H1 (cell line): ENCODE results near the gene ATP6V0A4. TPM values are rescaled to one million over a fixed set of nuclear protein-coding genes. Genes with fewer than 3 reads are reported as not detected.
"Not testable (repeated sequence)": the region's sequence is repeated elsewhere in the genome, so short reads cannot be mapped to it uniquely, and the experiment has no call there.

Source experiments
- CTCF ChIA-PET: fragments of 300-600 bp; sonication (Branson Sonifier 250); formaldehyde crosslinking; loops from one replicate; lab custom pipeline; 2021; ENCODE audit not compliant: partially characterized antibody; lab: Charles Lee
- POLR2A ChIA-PET: fragments of 300-600 bp; sonication (Branson Sonifier 250); formaldehyde crosslinking; loops from one replicate; lab custom pipeline; 2021; ENCODE audit warnings: inconsistent platforms; ENCODE audit not compliant: partially characterized antibody; lab: Charles Lee
- DNase-seq, 2 experiments: peaks; one replicate each; pipeline versions ENCODE4 v3.0.0 to v3.0.0-alpha.2; 2010 to 2022; ENCODE audit warnings: low spot score in 2 of 2, low read depth in 1 of 2, mixed read lengths in 1 of 2
- FAIRE-seq: peaks from 2 replicates; lab custom pipeline; 2011; peaks lifted over from hg19 to GRCh38; lab: Jason Lieb, UNC
- H2AFZ ChIP-seq: 2 replicates; pipeline ENCODE4 v1.8.1; 2012; ENCODE audit warnings: low read length, inconsistent platforms
- H2AK5ac ChIP-seq: 2 replicates; pipeline ENCODE4 v1.6.1; 2013; ENCODE audit warnings: low read depth, low read length
- H2BK120ac ChIP-seq: replicated peaks from 2 replicates; pipeline ENCODE3; 2013; ENCODE audit warnings: low read depth, low read length, inconsistent platforms
- H2BK12ac ChIP-seq: 2 replicates; pipeline ENCODE4 v1.6.1; 2013; ENCODE audit warnings: low read depth, low read length
- H2BK15ac ChIP-seq: 2 replicates; pipeline ENCODE4 v1.6.1; 2013; ENCODE audit warnings: low read length
- H2BK20ac ChIP-seq: 2 replicates; pipeline ENCODE4 v1.6.1; 2013; ENCODE audit warnings: low read length
- H2BK5ac ChIP-seq: 2 replicates; pipeline ENCODE4 v1.6.1; 2013; ENCODE audit warnings: low read depth, low read length
- H3K14ac ChIP-seq: 2 replicates; pipeline ENCODE4 v1.6.1; 2013; ENCODE audit warnings: inconsistent platforms; ENCODE audit not compliant: insufficient read length
- H3K18ac ChIP-seq: 2 replicates; pipeline ENCODE4 v1.6.1; 2013; ENCODE audit warnings: low read length; ENCODE audit errors: extremely low read depth
- H3K23ac ChIP-seq: 2 replicates; pipeline ENCODE4 v1.6.1; 2013; ENCODE audit warnings: inconsistent platforms; ENCODE audit not compliant: insufficient read length
- H3K23me2 ChIP-seq: 2 replicates; pipeline ENCODE4 v1.6.1; 2013; ENCODE audit warnings: low read depth, low read length
- H3K27ac ChIP-seq: 2 replicates; pipeline ENCODE4 v1.6.1; 2011; ENCODE audit warnings: low read depth, low read length, inconsistent platforms
- H3K27me3 ChIP-seq, 4 experiments: replicated peaks in 1 of 4; 1 replicate in 1 of 4; 2 replicates in 3 of 4; pipeline versions ENCODE4 v1.6.1 to v1.8.1; 2011 to 2013; ENCODE audit warnings: low read length in 3 of 4, mild to moderate bottlenecking in 3 of 4, inconsistent platforms in 2 of 4, mixed read lengths in 2 of 4, moderate library complexity in 1 of 4; ENCODE audit not compliant: control insufficient read depth in 3 of 4, insufficient read depth in 3 of 4; ENCODE audit errors: extremely low read depth in 1 of 4
- H3K36me3 ChIP-seq, 4 experiments: 2 replicates each; pipeline versions ENCODE4 v1.6.1 to v1.8.1; 2011 to 2013; ENCODE audit warnings: mild to moderate bottlenecking in 4 of 4, low read length in 3 of 4, moderate library complexity in 2 of 4, control low read depth in 1 of 4, inconsistent platforms in 1 of 4; ENCODE audit not compliant: insufficient read depth in 4 of 4, control insufficient read depth in 2 of 4
- H3K4ac ChIP-seq: replicated peaks from 2 replicates; pipeline ENCODE3; 2013; ENCODE audit warnings: low read length, low read depth, mixed read lengths, inconsistent platforms; ENCODE audit not compliant: insufficient read length
- H3K4me1 ChIP-seq, 4 experiments: replicated peaks in 1 of 4; 1 replicate in 1 of 4; 2 replicates in 3 of 4; pipeline versions ENCODE4 v1.6.1 to v1.8.1; 2011 to 2013; ENCODE audit warnings: low read length in 3 of 4, inconsistent platforms in 2 of 4, mixed read lengths in 1 of 4; ENCODE audit not compliant: insufficient read depth in 4 of 4, control insufficient read depth in 3 of 4
- H3K4me2 ChIP-seq, 2 experiments: 2 replicates each; pipeline versions ENCODE4 v1.6.1 to v1.8.1; 2011 to 2013; ENCODE audit warnings: low read depth in 2 of 2, low read length in 2 of 2, control low read depth in 1 of 2, inconsistent platforms in 1 of 2, mild to moderate bottlenecking in 1 of 2; ENCODE audit not compliant: insufficient read depth in 1 of 2
- H3K4me3 ChIP-seq, 4 experiments: fragments of 200-600, 300-600 bp in 1 of 4; sonication (generic), shearing (Covaris generic), sonication (Bioruptor Twin) in 1 of 4; 2 replicates each; pipeline versions ENCODE4 v1.5.1 to v1.8.1; 2011 to 2016; ENCODE audit warnings: low read length in 4 of 4, low read depth in 3 of 4, control low read depth in 2 of 4, inconsistent platforms in 2 of 4, mild to moderate bottlenecking in 2 of 4, mixed read lengths in 1 of 4, moderate library complexity in 1 of 4; ENCODE audit not compliant: insufficient read depth in 2 of 4; ENCODE audit errors: extremely low read depth in 1 of 4
- H3K56ac ChIP-seq: replicated peaks from 2 replicates; pipeline ENCODE3; 2013; ENCODE audit warnings: low read depth, mild to moderate bottlenecking, mixed read lengths, low read length, inconsistent platforms; ENCODE audit not compliant: insufficient read length
- H3K79me1 ChIP-seq: 2 replicates; pipeline ENCODE4 v1.6.1; 2013; ENCODE audit warnings: low read depth, low read length, control low read depth
- H3K79me2 ChIP-seq, 2 experiments: 2 replicates each; pipeline versions ENCODE4 v1.6.1 to v1.8.1; 2012 to 2013; ENCODE audit warnings: low read length in 2 of 2, mild to moderate bottlenecking in 2 of 2, inconsistent platforms in 1 of 2; ENCODE audit not compliant: insufficient read depth in 2 of 2, control insufficient read depth in 1 of 2
- H3K9ac ChIP-seq, 4 experiments: replicated peaks in 1 of 4; 1 replicate in 1 of 4; 2 replicates in 3 of 4; pipeline versions ENCODE4 v1.6.1 to v1.8.1; 2011 to 2013; ENCODE audit warnings: low read depth in 3 of 4, low read length in 3 of 4, control low read depth in 2 of 4, mild to moderate bottlenecking in 2 of 4, moderate library complexity in 2 of 4, inconsistent platforms in 1 of 4; ENCODE audit errors: extremely low read depth in 1 of 4
- H3K9me3 ChIP-seq, 2 experiments: 2 replicates each; pipeline versions ENCODE4 v1.6.1 to v1.8.1; 2012 to 2013; ENCODE audit warnings: mild to moderate bottlenecking in 2 of 2, moderate library complexity in 2 of 2, control low read depth in 1 of 2, inconsistent platforms in 1 of 2, low read depth in 1 of 2, low read length in 1 of 2, mixed read lengths in 1 of 2; ENCODE audit not compliant: insufficient read depth in 2 of 2
- H4K20me1 ChIP-seq, 2 experiments: replicated peaks in 1 of 2; 2 replicates each; pipeline versions ENCODE3 to v1.8.1; 2011 to 2013; ENCODE audit warnings: inconsistent platforms in 2 of 2, low read length in 2 of 2, mild to moderate bottlenecking in 1 of 2; ENCODE audit not compliant: insufficient read depth in 2 of 2, control insufficient read depth in 1 of 2
- H4K5ac ChIP-seq: 2 replicates; pipeline ENCODE4 v1.6.1; 2013; ENCODE audit warnings: low read length, low read depth, mixed read lengths, inconsistent platforms; ENCODE audit not compliant: insufficient read length
- H4K8ac ChIP-seq: 2 replicates; pipeline ENCODE4 v1.8.0; 2013; ENCODE audit warnings: mild to moderate bottlenecking, moderate library complexity, low read length, inconsistent platforms; ENCODE audit not compliant: insufficient read depth; ENCODE audit errors: extremely low read depth
- H4K91ac ChIP-seq: replicated peaks from 2 replicates; pipeline ENCODE3; 2013; ENCODE audit warnings: low read length, mixed read lengths, inconsistent platforms; ENCODE audit not compliant: insufficient read length
- RAD21 ChIP-seq, 2 experiments: IDR thresholded peaks in 1 of 2; conservative IDR thresholded peaks in 1 of 2; 2 replicates each; pipeline ENCODE4 v1.6.1; 2011; ENCODE audit warnings: low read depth in 2 of 2, low read length in 2 of 2, improper control_type of control experiment in 1 of 2, inconsistent platforms in 1 of 2, mild to moderate bottlenecking in 1 of 2, moderate library complexity in 1 of 2
- WGBS, 2 experiments: shearing (Covaris generic) in 1 of 2; methylation state at CpG; one replicate each; pipeline versions ENCODE4 v1.1.6 to v1.1.7; 2013 to 2015; ENCODE audit warnings: low lambda C conversion rate in 2 of 2, mixed read lengths in 2 of 2, inconsistent platforms in 1 of 2, low coverage in 1 of 2, missing lambda C conversion rate in 1 of 2; ENCODE audit not compliant: insufficient replicate concordance in 2 of 2, insufficient coverage in 1 of 2, insufficient read length in 1 of 2; ENCODE audit errors: extremely low coverage in 1 of 2, missing lambda C conversion rate in 1 of 2; 5-methylcytosine and 5-hydroxymethylcytosine counted together
- polyA plus RNA-seq, 7 experiments: library from polyadenylated mRNA; depleted of rRNA in 3 of 7; stranded (reverse) in 5 of 7; unstranded in 2 of 7; fragments of >200 nt in 5 of 7; fragments of 200-250 nt in 2 of 7; gene quantifications; 1 replicate in 5 of 7; 2 replicates in 1 of 7; 4 replicates in 1 of 7; pipeline versions ENCODE4 v1.2.1 to v1.2.3, GENCODE V29; 2011 to 2013; ENCODE audit warnings: missing spikeins in 2 of 7, mixed read lengths in 2 of 7
- total RNA-seq: library from RNA; stranded (reverse); fragmentation: NEBNext Ultra II Directional; extraction: Animal tissue kit (Norgen Biotek cat#: 25700); gene quantifications from 2 replicates; pipeline ENCODE4 v1.2.1, GENCODE V29; 2021
- TF ChIP-seq, protein P1 (sequence below), 3 experiments: IDR thresholded peaks; 1 replicate in 2 of 3; 2 replicates in 1 of 3; pipeline versions ENCODE4 v1.5.1 to v1.6.1; 2011; ENCODE audit warnings: low read length in 3 of 3, mild to moderate bottlenecking in 3 of 3, inconsistent platforms in 2 of 3, low read depth in 1 of 3, moderate library complexity in 1 of 3; ENCODE audit not compliant: insufficient read depth in 1 of 3; ENCODE audit errors: control extremely low read depth in 1 of 3

ATP6V0A4 gene
- total and polyA plus RNA-seq, 2 of the 8 experiments (the other 6 are each of a cell fraction or from before 2014, with no cell fraction given), result 0.47 to 1.6 TPM

DNA sequence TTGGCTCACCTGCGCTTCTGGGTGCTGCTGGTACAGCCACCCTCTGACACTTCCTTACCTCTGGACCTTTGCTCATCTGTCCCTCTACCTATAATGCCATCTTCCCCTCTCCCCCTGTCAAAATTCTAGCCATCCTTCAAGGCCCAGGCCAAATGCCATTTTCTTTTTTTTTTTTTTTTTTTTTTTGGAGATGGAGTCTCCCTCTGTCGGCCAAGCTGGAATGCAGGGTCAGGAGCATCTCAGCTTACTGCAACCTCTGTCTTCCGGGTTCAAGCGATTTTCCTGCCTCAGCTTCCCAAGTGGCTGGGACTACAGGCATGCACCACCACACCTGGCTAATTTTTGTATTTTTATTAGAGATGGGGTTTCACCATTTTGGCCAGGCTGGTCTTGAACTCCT is 950 bp downstream of the ATP6V0A4 start:
- H3K27me3 ChIP-seq, H3K27ac ChIP-seq, H4K5ac ChIP-seq, H2BK120ac ChIP-seq, H3K9me3 ChIP-seq, H3K79me2 ChIP-seq, H3K4me3 ChIP-seq, H4K8ac ChIP-seq, H3K14ac ChIP-seq, H3K18ac ChIP-seq, H3K23me2 ChIP-seq, H2BK15ac ChIP-seq, H3K9ac ChIP-seq, H2AFZ ChIP-seq, FAIRE-seq, H3K23ac ChIP-seq, H4K20me1 ChIP-seq, H3K36me3 ChIP-seq, H2BK12ac ChIP-seq, H2AK5ac ChIP-seq, H3K56ac ChIP-seq, H4K91ac ChIP-seq, H3K4ac ChIP-seq, H3K79me1 ChIP-seq, H2BK5ac ChIP-seq, DNase-seq, H2BK20ac ChIP-seq: not testable (repeated sequence)
- H3K4me2 ChIP-seq, result peak overlapping the region in 1 of 2 experiments; percentile 37; a peak in 1 of 4 replicates
- ChIA-PET POLR2A (interaction anchor here (1.1 kb wide), 1 partner anchor 29 kb away, joined by 3 read pairs; no protein-coding TSS in a partner anchor), CTCF (interaction anchor here (0.7 to 2.7 kb wide), 9 partner anchors 10 to 212 kb away, joined by 3 to 15 read pairs (median 3); no protein-coding TSS in a partner anchor)
- H3K4me1 ChIP-seq, result peaks cover 7 to 18% (median 9%) of the 10 kb centered on the region in 4 experiments
- peak in 1 of 2 experiments; percentile 27; a peak in 1 of 4 replicates for TF ChIP-seq RAD21 (IDR thresholded peaks at IDR 0.05 in 1 of 2, conservative IDR thresholded peaks at IDR 0.05 in 1 of 2; ENCODE audit: low read depth in 2 of 2, low read length in 2 of 2)
- TF ChIP-seq, protein P1, sequence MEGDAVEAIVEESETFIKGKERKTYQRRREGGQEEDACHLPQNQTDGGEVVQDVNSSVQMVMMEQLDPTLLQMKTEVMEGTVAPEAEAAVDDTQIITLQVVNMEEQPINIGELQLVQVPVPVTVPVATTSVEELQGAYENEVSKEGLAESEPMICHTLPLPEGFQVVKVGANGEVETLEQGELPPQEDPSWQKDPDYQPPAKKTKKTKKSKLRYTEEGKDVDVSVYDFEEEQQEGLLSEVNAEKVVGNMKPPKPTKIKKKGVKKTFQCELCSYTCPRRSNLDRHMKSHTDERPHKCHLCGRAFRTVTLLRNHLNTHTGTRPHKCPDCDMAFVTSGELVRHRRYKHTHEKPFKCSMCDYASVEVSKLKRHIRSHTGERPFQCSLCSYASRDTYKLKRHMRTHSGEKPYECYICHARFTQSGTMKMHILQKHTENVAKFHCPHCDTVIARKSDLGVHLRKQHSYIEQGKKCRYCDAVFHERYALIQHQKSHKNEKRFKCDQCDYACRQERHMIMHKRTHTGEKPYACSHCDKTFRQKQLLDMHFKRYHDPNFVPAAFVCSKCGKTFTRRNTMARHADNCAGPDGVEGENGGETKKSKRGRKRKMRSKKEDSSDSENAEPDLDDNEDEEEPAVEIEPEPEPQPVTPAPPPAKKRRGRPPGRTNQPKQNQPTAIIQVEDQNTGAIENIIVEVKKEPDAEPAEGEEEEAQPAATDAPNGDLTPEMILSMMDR (IDR thresholded peaks at IDR 0.05; ENCODE audit: control extremely low read depth in 1 of 3, insufficient read depth in 1 of 3, low read depth in 1 of 3, low read length in 3 of 3), result peak in 1 of 3 experiments; percentile 7; a peak in 1 of 4 replicates
- 80% methylated on average over 4 of the region's 4 CpGs; no CpG with 5 or more reads in 1 of the 2 experiments for WGBS, 2 experiments
